ENCODE results near the gene FGFR3. TPM values are rescaled to one million over a fixed set of nuclear protein-coding genes. Genes with fewer than 3 reads are reported as not detected.

The FGFR3 gene
- total RNA-seq, 1 donor from 2014 or later, result 32.1 TPM

- DNase-seq (no peak), ATAC-seq (no peak)
- H3K27ac ChIP-seq, result no peak overlapping the region
- H3K4me1 ChIP-seq, result no peaks in the 10 kb centered on the region
- H3K4me3 ChIP-seq, result no peak overlapping the region
- no peak for TF ChIP-seq CTCF (IDR thresholded peaks at IDR 0.05)
- H3K27me3 ChIP-seq, result no peaks in the 10 kb centered on the region
- no peaks in the 10 kb centered on the region for H3K9me3 ChIP-seq
- intact Hi-C loops (cut with DNase I), result no loop called here
- H3K36me3 ChIP-seq, result peaks cover 64% of the 10 kb centered on the region
Observed at GRCh38 chr4:1823545-1823932, 30.4 kb downstream of the FGFR3 start.

GRCh38 chr4:1824746-1825145 is 31.7 kb downstream of the FGFR3 start:
- Histone ChIP-seq H3K27ac (no peak overlapping the region), H3K36me3 (peaks cover 59% of the 10 kb centered on the region), H3K4me1 (no peaks in the 10 kb centered on the region), H3K4me3 (no peak overlapping the region), H3K9me3 (no peaks in the 10 kb centered on the region), H3K27me3 (no peaks in the 10 kb centered on the region)
- DNase-seq (no peak), ATAC-seq (no peak)
- no peak for TF ChIP-seq CTCF (IDR thresholded peaks at IDR 0.05)
- intact Hi-C loops (cut with DNase I), result no loop called here

GRCh38 chr4:1825326-1825725 is 32.2 kb downstream of the FGFR3 start:
- Histone ChIP-seq H3K36me3 (peaks cover 58% of the 10 kb centered on the region), H3K4me1 (no peaks in the 10 kb centered on the region), H3K27ac (no peak overlapping the region), H3K27me3 (no peaks in the 10 kb centered on the region), H3K9me3 (no peaks in the 10 kb centered on the region), H3K4me3 (no peak overlapping the region)
- ATAC-seq, result no peak
- no peak for DNase-seq
- TF ChIP-seq CTCF (IDR thresholded peaks at IDR 0.05), result no peak
- intact Hi-C loops (cut with DNase I), result no loop called here

- Histone ChIP-seq H3K36me3 (peaks cover 59% of the 10 kb centered on the region), H3K27me3 (no peaks in the 10 kb centered on the region), H3K4me1 (no peaks in the 10 kb centered on the region), H3K9me3 (no peaks in the 10 kb centered on the region), H3K4me3 (no peak overlapping the region), H3K27ac (no peak overlapping the region)
- no peak for TF ChIP-seq CTCF (IDR thresholded peaks at IDR 0.05)
- ATAC-seq (no peak), DNase-seq (no peak)
- intact Hi-C loops (cut with DNase I), result no loop called here
Observed at GRCh38 chr4:1826531-1827350, 33.6 kb downstream of the FGFR3 start.

GRCh38 chr4:1830234-1830633 is 37.1 kb downstream of the FGFR3 start:
- peaks cover 58% of the 10 kb centered on the region for H3K36me3 ChIP-seq
- no peaks in the 10 kb centered on the region for H3K9me3 ChIP-seq
- intact Hi-C loops (cut with DNase I), result no loop called here
- H3K27ac ChIP-seq, result no peak overlapping the region
- no peaks in the 10 kb centered on the region for H3K4me1 ChIP-seq
- DNase-seq, result no peak
- no peak for TF ChIP-seq CTCF (IDR thresholded peaks at IDR 0.05)
- H3K27me3 ChIP-seq, result no peaks in the 10 kb centered on the region
- ATAC-seq, result no peak
- H3K4me3 ChIP-seq, result no peak overlapping the region

All from upper lobe of right lung (tissue), 1 donor.